GM10248 (cell line): ENCODE measurements around the gene KLHL30.

Source experiments
- CTCF ChIA-PET: fragments of 300-600 bp; sonication (Branson Sonifier 250); formaldehyde crosslinking; extraction: SDS; loops from one replicate; lab custom pipeline; 2021; ENCODE audit warnings: antibody characterized with exemption; lab: Yijun Ruan, JAX
- POLR2A ChIA-PET: fragments of 350-650 bp; sonication (Branson Sonifier 250); formaldehyde crosslinking; extraction: SDS; loops from one replicate; lab custom pipeline; 2020; ENCODE audit warnings: antibody characterized with exemption; lab: Yijun Ruan, JAX
- DNase-seq: peaks from one replicate; pipeline ENCODE4 v3.0.0; 2012; ENCODE audit errors: extremely low spot score
- CTCF ChIP-seq: IDR thresholded peaks from 2 replicates; pipeline ENCODE4 v1.5.1; 2012; ENCODE audit warnings: mild to moderate bottlenecking, low read depth; ENCODE audit errors: extremely low read depth, missing control alignments, control extremely low read depth

KLHL30 gene

GRCh38 chr2:238138331-238139195, at the start of gene KLHL30:
Gene KLHL30 (plus strand): TSS chr2:238138668. CDS start chr2:238140755, 2,087 bp downstream.
- ChIA-PET CTCF (interaction anchor here (0.6 to 2.9 kb wide), 20 partner anchors 7 to 266 kb away, joined by 3 to 9 read pairs (median 4); no protein-coding TSS in a partner anchor), POLR2A (no interaction called here)
- no peak for DNase-seq

GRCh38 chr2:238090887-238091286, 47.6 kb upstream of the KLHL30 start:
- CTCF ChIA-PET = no interaction called here
- TF ChIP-seq CTCF = no peak
- POLR2A ChIA-PET = no interaction called here
- no peak for DNase-seq

More at GRCh38 chr2:238138331-238139195, at the start of gene KLHL30:
- TF ChIP-seq CTCF = no peak

- POLR2A ChIA-PET = no interaction called here
- no peak for DNase-seq
- CTCF ChIA-PET = no interaction called here
- TF ChIP-seq CTCF = no peak
Observed at GRCh38 chr2:238091436-238092060, 46.9 kb upstream of the KLHL30 start.

- no peak for TF ChIP-seq CTCF
- ChIA-PET POLR2A (no interaction called here), CTCF (no interaction called here)
- DNase-seq = peak; percentile 9
Observed at GRCh38 chr2:238092486-238093035, 45.9 kb upstream of the KLHL30 start.

GRCh38 chr2:238093181-238094140, 45.0 kb upstream of the KLHL30 start:
- peak; percentile 17 for DNase-seq
- POLR2A ChIA-PET = no interaction called here
- CTCF ChIA-PET = no interaction called here

More at GRCh38 chr2:238093181-238094140, 45.0 kb upstream of the KLHL30 start:
- no peak for TF ChIP-seq CTCF
